GM12864 (cell line): ENCODE measurements around the gene SCARF1.

Experiments used
- DNase-seq: peaks from one replicate; pipeline ENCODE4 v3.0.0-alpha.2; 2011; ENCODE audit warnings: low read depth
- H3K4me3 ChIP-seq: 2 replicates; pipeline ENCODE4 v1.5.1; 2011; ENCODE audit warnings: mild to moderate bottlenecking, low read depth, low read length, control low read depth
- TF ChIP-seq, protein P1 (sequence below): IDR thresholded peaks from 2 replicates; pipeline ENCODE4 v1.5.1; 2011; ENCODE audit warnings: low read depth, mild to moderate bottlenecking, moderate library complexity, low read length, control low read depth, inconsistent platforms; ENCODE audit errors: missing control alignments

The SCARF1 gene

DNA sequence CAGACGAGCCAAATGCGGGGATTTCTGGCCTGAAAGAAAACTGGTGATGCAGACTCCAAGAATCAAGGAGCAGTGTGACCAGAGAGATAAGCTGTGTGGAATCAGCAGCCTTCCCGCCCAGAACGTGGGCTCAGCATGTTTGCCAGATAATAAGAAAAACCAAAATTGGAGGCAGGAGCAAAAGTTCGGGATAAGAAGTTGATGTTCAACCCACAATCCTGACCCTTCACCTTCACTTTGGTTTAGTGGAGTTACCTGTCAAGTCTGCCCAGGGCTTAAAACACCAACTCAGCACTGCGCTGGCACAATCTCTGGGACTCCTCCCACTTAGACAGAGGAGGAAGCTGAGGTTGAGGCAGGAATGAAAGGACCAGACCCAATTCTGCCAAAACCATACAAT is 20.0 kb downstream of the SCARF1 start:
- H3K4me3 ChIP-seq, result no peak overlapping the region
- TF ChIP-seq, protein P1, sequence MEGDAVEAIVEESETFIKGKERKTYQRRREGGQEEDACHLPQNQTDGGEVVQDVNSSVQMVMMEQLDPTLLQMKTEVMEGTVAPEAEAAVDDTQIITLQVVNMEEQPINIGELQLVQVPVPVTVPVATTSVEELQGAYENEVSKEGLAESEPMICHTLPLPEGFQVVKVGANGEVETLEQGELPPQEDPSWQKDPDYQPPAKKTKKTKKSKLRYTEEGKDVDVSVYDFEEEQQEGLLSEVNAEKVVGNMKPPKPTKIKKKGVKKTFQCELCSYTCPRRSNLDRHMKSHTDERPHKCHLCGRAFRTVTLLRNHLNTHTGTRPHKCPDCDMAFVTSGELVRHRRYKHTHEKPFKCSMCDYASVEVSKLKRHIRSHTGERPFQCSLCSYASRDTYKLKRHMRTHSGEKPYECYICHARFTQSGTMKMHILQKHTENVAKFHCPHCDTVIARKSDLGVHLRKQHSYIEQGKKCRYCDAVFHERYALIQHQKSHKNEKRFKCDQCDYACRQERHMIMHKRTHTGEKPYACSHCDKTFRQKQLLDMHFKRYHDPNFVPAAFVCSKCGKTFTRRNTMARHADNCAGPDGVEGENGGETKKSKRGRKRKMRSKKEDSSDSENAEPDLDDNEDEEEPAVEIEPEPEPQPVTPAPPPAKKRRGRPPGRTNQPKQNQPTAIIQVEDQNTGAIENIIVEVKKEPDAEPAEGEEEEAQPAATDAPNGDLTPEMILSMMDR, result no peak
- DNase-seq, result no peak

DNA sequence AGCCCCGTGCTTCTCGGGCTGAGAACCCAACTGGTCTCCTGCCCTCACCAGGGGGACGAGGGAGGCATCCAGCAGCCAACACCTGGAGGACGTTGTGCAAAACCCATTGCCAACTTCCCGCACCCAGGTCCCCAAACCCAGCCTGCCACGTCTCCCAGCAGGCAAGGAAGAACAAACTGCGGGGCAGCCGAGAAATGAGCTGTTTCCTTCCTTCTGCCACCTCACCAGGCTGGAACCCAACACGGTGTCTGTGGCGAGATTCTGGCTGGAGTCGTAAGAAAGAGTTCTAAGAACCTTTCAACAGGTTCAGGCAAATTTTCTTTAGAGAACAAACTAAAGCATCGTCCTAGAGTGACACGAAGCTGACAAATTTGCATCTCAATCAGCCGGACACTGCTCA is 20.5 kb downstream of the SCARF1 start:
- TF ChIP-seq, protein P1, result no peak
- H3K4me3 ChIP-seq, result no peak overlapping the region
- no peak for DNase-seq

DNA sequence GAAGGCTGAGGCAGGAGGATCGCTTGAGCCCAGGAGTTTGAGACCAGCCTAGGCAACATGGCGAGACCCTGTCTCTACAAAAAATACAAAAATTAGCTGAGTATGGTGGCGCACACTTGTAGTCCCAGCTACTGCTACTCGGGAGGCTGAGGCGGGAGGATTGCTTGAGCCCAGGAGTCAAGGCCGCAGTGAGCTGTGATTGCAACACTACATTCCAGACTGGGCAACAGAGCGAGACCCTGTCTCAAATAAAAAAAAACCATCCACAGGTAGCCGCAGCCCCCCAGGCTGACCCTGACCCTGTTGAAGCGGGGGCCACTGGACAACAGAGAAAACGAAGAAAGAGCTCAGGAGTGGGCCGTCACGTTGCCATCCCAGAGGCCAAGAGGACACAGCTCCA is 20.9 kb downstream of the SCARF1 start:
- TF ChIP-seq, protein P1, result no peak
- no peak overlapping the region for H3K4me3 ChIP-seq
- no peak for DNase-seq

DNA sequence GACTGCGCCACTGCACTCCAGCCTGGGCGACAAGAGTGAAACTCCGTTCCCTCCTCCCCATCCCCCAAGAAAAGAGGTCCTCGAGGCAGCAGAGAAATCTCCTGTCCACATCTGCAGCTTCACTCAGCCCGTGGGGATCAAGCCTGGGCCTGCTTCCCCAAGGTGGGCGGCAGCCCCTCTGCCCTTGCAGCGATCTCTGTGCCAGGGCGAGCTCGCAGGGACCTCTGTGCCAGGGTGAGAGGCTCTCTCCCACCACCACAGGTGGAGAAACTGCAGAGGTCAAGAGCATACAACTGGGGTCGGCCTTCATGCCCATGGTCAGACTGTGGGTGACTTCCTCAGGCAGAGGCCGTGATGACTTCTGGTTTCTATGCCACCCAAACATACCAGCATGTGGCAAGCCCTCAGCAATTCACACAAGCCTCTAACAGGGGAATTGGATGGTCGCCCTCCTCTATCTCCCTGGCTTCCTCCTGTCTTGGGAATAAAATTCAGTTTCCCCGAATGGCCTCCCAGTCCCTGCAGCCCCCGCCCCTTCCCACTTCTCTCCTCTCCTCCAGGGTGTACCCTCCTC is 22.4 kb downstream of the SCARF1 start:
- DNase-seq, result no peak
- TF ChIP-seq, protein P1, result no peak
- H3K4me3 ChIP-seq, result no peak overlapping the region

DNA sequence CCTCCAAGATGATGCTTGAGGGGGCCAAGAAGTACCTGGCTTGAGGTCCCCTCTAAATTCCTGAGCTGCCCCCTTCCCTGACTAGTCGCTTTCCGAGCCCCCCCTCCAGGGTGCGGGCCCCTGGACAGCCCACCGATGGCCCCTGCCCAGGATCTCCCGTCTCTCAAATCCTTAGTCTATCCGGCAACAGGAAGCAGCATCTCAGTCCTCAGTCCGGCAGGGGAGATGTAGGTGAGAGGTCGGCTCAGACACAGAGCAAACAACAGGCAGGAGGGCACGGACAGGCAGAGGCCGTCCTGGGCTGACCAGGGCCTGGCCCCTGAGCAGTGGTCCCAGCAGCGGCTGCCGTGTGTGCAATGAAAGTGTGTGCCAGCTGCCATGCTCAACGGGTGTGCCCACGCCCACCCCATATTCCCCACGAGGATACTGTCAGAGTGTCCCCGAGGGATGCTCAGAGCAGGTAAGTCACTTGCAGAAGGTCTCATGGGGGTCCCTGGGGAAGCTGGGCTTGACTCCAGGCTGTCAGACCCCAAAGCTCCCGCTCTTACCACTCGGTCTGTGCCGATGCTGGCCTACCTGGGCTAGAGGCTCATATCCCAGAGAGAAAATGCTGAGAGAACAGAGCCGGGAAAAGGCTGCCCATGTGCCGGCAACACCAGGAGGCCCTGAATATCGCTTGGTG is 24.1 kb downstream of the SCARF1 start:
- no peak for DNase-seq
- TF ChIP-seq, protein P1, result no peak
- no peak overlapping the region for H3K4me3 ChIP-seq

DNA sequence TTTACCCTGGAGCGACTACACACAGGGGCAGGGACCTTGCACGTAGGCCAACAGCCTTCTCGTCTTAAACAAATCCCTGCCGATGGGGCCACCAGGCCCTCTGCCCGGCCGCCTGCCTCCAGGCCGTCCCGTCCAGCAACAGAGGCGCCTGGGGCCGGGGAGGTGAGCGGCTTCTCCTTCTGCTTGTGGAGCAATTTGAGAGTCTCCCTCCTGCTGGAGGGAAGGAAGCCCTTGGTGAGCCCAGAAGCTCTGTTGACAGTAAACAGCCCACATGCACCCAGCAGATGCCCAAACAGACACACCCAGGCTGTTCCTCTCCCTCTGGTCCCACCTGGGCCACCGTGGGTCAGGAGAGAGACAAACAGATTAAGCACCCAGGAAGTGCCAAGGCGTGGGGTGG is 25.0 kb downstream of the SCARF1 start:
- no peak overlapping the region for H3K4me3 ChIP-seq
- TF ChIP-seq, protein P1, result no peak
- DNase-seq, result no peak
